Right ventricle myocardium superior (tissue), 1 donor: Measurements from ENCODE around the gene PROCR. TPM values are rescaled to one million over a fixed set of nuclear protein-coding genes. Genes with fewer than 3 reads are reported as not detected.
"Not testable (repeated sequence)": the region's sequence is repeated elsewhere in the genome, so short reads cannot be mapped to it uniquely, and the experiment has no call there.

Source experiments
- ATAC-seq: fragments of 200-7000 bp; cut with Tn5 transposase; one replicate; pipeline ENCODE4 v1.9.1; 2020; ENCODE audit warnings: mild to moderate bottlenecking; ENCODE audit not compliant: poor library complexity
- DNase-seq: peaks from one replicate; pipeline ENCODE4 v3.0.0-alpha.2; 2020
- intact Hi-C: fragments of 100-400 bp; cut with DNase I; formaldehyde crosslinking; loops from one replicate; pipeline ENCODE4 v1.11.2; 2022
- total RNA-seq: library from RNA; stranded (reverse); fragmentation: NEBNext Ultra II Directional; extraction: Animal tissue kit (Norgen Biotek cat#: 25700); gene quantifications from one replicate; pipeline ENCODE4 v1.2.1, GENCODE V29; 2021
- donor health status: DM: no; HTN: yes; CAD: no; lungs with severe emphysema.

The PROCR gene
- total RNA-seq, 1 donor from 2014 or later, result 9.3 TPM

- ATAC-seq, result no peak
- intact Hi-C loops, result no loop called here
- no peak for DNase-seq
These were observed 15.9 kb upstream of the PROCR start for GRCh38 chr20:35155936-35156335.

- intact Hi-C loops, result no loop called here
- ATAC-seq, result no peak
- no peak for DNase-seq
These were observed 14.9 kb upstream of the PROCR start for GRCh38 chr20:35156978-35157377.

- intact Hi-C loops, ATAC-seq, DNase-seq: not testable (repeated sequence)
These were observed 11.5 kb upstream of the PROCR start for GRCh38 chr20:35160341-35160740.

- ATAC-seq, intact Hi-C loops, DNase-seq: not testable (repeated sequence)
These were observed 7.3 kb upstream of the PROCR start for GRCh38 chr20:35164531-35164930.

GRCh38 chr20:35165221-35166185, 6.4 kb upstream of the PROCR start:
- ATAC-seq (no peak), DNase-seq (no peak)
- intact Hi-C loops, result no loop called here

GRCh38 chr20:35166242-35166830, 5.5 kb upstream of the PROCR start:
- intact Hi-C loops, result no loop called here

GRCh38 chr20:35167787-35168186, 4.1 kb upstream of the PROCR start:
- intact Hi-C loops, result no loop called here
- no peak for ATAC-seq

More at GRCh38 chr20:35166242-35166830, 5.5 kb upstream of the PROCR start:
- ATAC-seq, result peak; percentile 91
- peak; percentile 81 for DNase-seq

GRCh38 chr20:35168701-35169409, 3.0 kb upstream of the PROCR start:
- ATAC-seq, intact Hi-C loops, DNase-seq: not testable (repeated sequence)

More at GRCh38 chr20:35167787-35168186, 4.1 kb upstream of the PROCR start:
- no peak for DNase-seq

- intact Hi-C loops, result no loop called here
- no peak for DNase-seq
- ATAC-seq, result no peak
These were observed 477 bp upstream of the PROCR start for GRCh38 chr20:35171438-35171752.

GRCh38 chr20:35172434-35172806, 548 bp downstream of the PROCR start:
- intact Hi-C loops, result no loop called here
- DNase-seq, result no peak
- ATAC-seq, result no peak

- no peak for ATAC-seq
- no peak for DNase-seq
- intact Hi-C loops, result no loop called here
These were observed 1.8 kb downstream of the PROCR start for GRCh38 chr20:35173576-35174192.

- intact Hi-C loops, result no loop called here
- DNase-seq (no peak), ATAC-seq (no peak)
These were observed 2.8 kb downstream of the PROCR start for GRCh38 chr20:35174458-35175216.

GRCh38 chr20:35176132-35176531, 4.3 kb downstream of the PROCR start:
- ATAC-seq (no peak), DNase-seq (no peak)
- intact Hi-C loops, result no loop called here

- intact Hi-C loops, result no loop called here
- DNase-seq (no peak), ATAC-seq (no peak)
These were observed 7.7 kb downstream of the PROCR start for GRCh38 chr20:35179292-35180212.

GRCh38 chr20:35180266-35180665, 8.4 kb downstream of the PROCR start:
- no peak for DNase-seq
- no peak for ATAC-seq
- intact Hi-C loops, result no loop called here

- intact Hi-C loops, result no loop called here
These were observed 9.9 kb downstream of the PROCR start for GRCh38 chr20:35181731-35182130.

GRCh38 chr20:35186691-35187289, 14.9 kb downstream of the PROCR start:
- ATAC-seq, intact Hi-C loops, DNase-seq: not testable (repeated sequence)

More at GRCh38 chr20:35181731-35182130, 9.9 kb downstream of the PROCR start:
- DNase-seq (no peak), ATAC-seq (no peak)
